HCT116 (cell line): ENCODE measurements around the gene KRTAP5-5. TPM values are rescaled to one million over a fixed set of nuclear protein-coding genes. Genes with fewer than 3 reads are reported as not detected.
"Not testable (repeated sequence)": the region's sequence is repeated elsewhere in the genome, so short reads cannot be mapped to it uniquely, and the experiment has no call there.

Experiments used
- ATAC-seq: fragments of 200-7000 bp; cut with Tn5 transposase; 2 replicates; pipeline ENCODE4 v1.9.1; 2020; ENCODE audit warnings: mild to moderate bottlenecking, moderate library complexity
- BruUV-seq: library from RNA; stranded (reverse); fragments of 400-500 nt; replicated peaks from 2 replicates; lab custom pipeline; 2021; lab: Mats Ljungman, UMichigan
- CTCF ChIA-PET: fragments of 300-600 bp; sonication (Branson Sonifier 250); formaldehyde crosslinking; loops from one replicate; lab custom pipeline; 2021; ENCODE audit warnings: antibody characterized with exemption; lab: Charles Lee
- POLR2A ChIA-PET: fragments of 300-600, 350-600 bp; sonication (Branson Sonifier 250); formaldehyde crosslinking; loops from one replicate; lab custom pipeline; 2021; ENCODE audit warnings: antibody characterized with exemption; lab: Charles Lee
- RAD21 ChIA-PET, 2 experiments: fragments of 300-600 bp; sonication (Branson Sonifier 250); formaldehyde crosslinking; loops; one replicate each; lab custom pipeline; 2023; ENCODE audit warnings: low total read pairs in 2 of 2; ENCODE audit not compliant: uncharacterized antibody in 2 of 2, unreplicated experiment in 2 of 2, low non-redundant PET in 1 of 2; lab: Charles Lee
- DNase-seq: peaks from one replicate; pipeline ENCODE4 v3.0.0-alpha.2; 2010; ENCODE audit warnings: low read depth, low spot score
- H2AFZ ChIP-seq: fragments of 200-600 bp; shearing (Covaris generic), sonication (generic); 2 replicates; pipeline ENCODE4 v1.6.1; 2017; ENCODE audit warnings: low read depth, mixed run types, mixed read lengths, antibody characterized with exemption, low read length; ENCODE audit not compliant: poor library complexity, severe bottlenecking
- H3K27ac ChIP-seq: 2 replicates; pipeline ENCODE4 v1.5.1; 2012; ENCODE audit warnings: low read depth, low read length
- H3K27me3 ChIP-seq: fragments of 200-600 bp; sonication (generic); 2 replicates; pipeline ENCODE4 v1.6.1; 2016; ENCODE audit warnings: mixed run types, low read length, mixed read lengths; ENCODE audit not compliant: insufficient read depth
- H3K36me3 ChIP-seq, 2 experiments: fragments of 200-500 bp in 1 of 2; fragments of 200-600 bp in 1 of 2; sonication (Bioruptor generic) in 1 of 2; sonication (generic) in 1 of 2; 2 replicates each; pipeline versions ENCODE4 v1.5.1 to v1.6.1; 2014 to 2016; ENCODE audit warnings: low read length in 2 of 2, inconsistent platforms in 1 of 2, mixed read lengths in 1 of 2, mixed run types in 1 of 2; ENCODE audit not compliant: insufficient read depth in 2 of 2, control insufficient read depth in 1 of 2
- H3K4me1 ChIP-seq, 2 experiments: fragments of 200-600 bp in 1 of 2; sonication (generic) in 1 of 2; 2 replicates each; pipeline versions ENCODE4 v1.5.1 to v1.6.1; 2012 to 2017; ENCODE audit warnings: low read length in 2 of 2, inconsistent platforms in 1 of 2, mild to moderate bottlenecking in 1 of 2, mixed read lengths in 1 of 2, mixed run types in 1 of 2, moderate library complexity in 1 of 2; ENCODE audit not compliant: insufficient read depth in 2 of 2, control insufficient read depth in 1 of 2
- H3K4me2 ChIP-seq: fragments of 200-600 bp; sonication (generic); 2 replicates; pipeline ENCODE4 v1.6.1; 2017; ENCODE audit warnings: mixed run types, low read length, mixed read lengths
- H3K4me3 ChIP-seq, 2 experiments: fragments of 200-600 bp in 1 of 2; sonication (generic) in 1 of 2; replicated peaks in 1 of 2; 2 replicates each; pipeline ENCODE4 v1.5.1; 2011 to 2016; ENCODE audit warnings: low read length in 2 of 2, control low read depth in 1 of 2, low read depth in 1 of 2, mild to moderate bottlenecking in 1 of 2, mixed read lengths in 1 of 2, mixed run types in 1 of 2
- H3K79me2 ChIP-seq: fragments of 200-600 bp; sonication (generic); 2 replicates; pipeline ENCODE4 v1.6.1; 2017; ENCODE audit warnings: mild to moderate bottlenecking, mixed run types, low read length, moderate library complexity, mixed read lengths; ENCODE audit not compliant: insufficient read depth
- H3K9ac ChIP-seq: fragments of 200-600 bp; sonication (generic); 2 replicates; pipeline ENCODE4 v1.6.1; 2016; ENCODE audit warnings: low read length, mixed read lengths
- H3K9me2 ChIP-seq: fragments of 200-600 bp; sonication (generic), shearing (Covaris generic); 2 replicates; pipeline ENCODE4 v1.6.1; 2017; ENCODE audit warnings: mixed run types, mild to moderate bottlenecking, moderate library complexity; ENCODE audit not compliant: insufficient read depth
- H3K9me3 ChIP-seq, 2 experiments: fragments of 200-500 bp in 1 of 2; fragments of 200-600 bp in 1 of 2; sonication (Bioruptor generic) in 1 of 2; sonication (generic) in 1 of 2; 2 replicates each; pipeline ENCODE4 v1.6.1; 2014 to 2017; ENCODE audit warnings: low read length in 2 of 2, mixed read lengths in 2 of 2, inconsistent platforms in 1 of 2, low read depth in 1 of 2, mild to moderate bottlenecking in 1 of 2, mixed run types in 1 of 2, moderate library complexity in 1 of 2; ENCODE audit not compliant: control insufficient read depth in 1 of 2, insufficient read depth in 1 of 2
- H4K20me1 ChIP-seq: fragments of 200-600 bp; sonication (generic), shearing (Covaris generic); 2 replicates; pipeline ENCODE4 v1.6.1; 2017; ENCODE audit warnings: mixed run types, mild to moderate bottlenecking, moderate library complexity; ENCODE audit not compliant: insufficient read depth
- CEBPB ChIP-seq: IDR thresholded peaks from 2 replicates; pipeline ENCODE4 v1.6.1; 2012; ENCODE audit warnings: low read depth
- FOSL1 ChIP-seq: IDR thresholded peaks from 2 replicates; pipeline ENCODE4 v1.6.1; 2012; ENCODE audit warnings: low read depth
- JUND ChIP-seq: IDR thresholded peaks from 2 replicates; pipeline ENCODE4 v1.6.1; 2012
- POLR2A ChIP-seq: IDR thresholded peaks from 2 replicates; pipeline ENCODE4 v1.7.0; 2011; ENCODE audit warnings: borderline replicate concordance; ENCODE audit not compliant: insufficient read depth, insufficient read length; ENCODE audit errors: extremely low read depth
- SRF ChIP-seq: IDR thresholded peaks from 2 replicates; pipeline ENCODE4 v1.6.1; 2012; ENCODE audit warnings: low read depth
- YY1 ChIP-seq: IDR thresholded peaks from 2 replicates; pipeline ENCODE4 v1.6.1; 2011; ENCODE audit warnings: low read length, low read depth, moderate library complexity, mild to moderate bottlenecking; ENCODE audit not compliant: insufficient replicate concordance; ENCODE audit errors: extremely low read depth
- ZBTB33 ChIP-seq: IDR thresholded peaks from 2 replicates; pipeline ENCODE4 v1.6.1; 2011; ENCODE audit warnings: mild to moderate bottlenecking, low read length, moderate library complexity; ENCODE audit not compliant: insufficient replicate concordance; ENCODE audit errors: extremely low read depth
- ZNF274 ChIP-seq: fragments of 200-500 bp; sonication (Bioruptor generic); IDR thresholded peaks from 2 replicates; pipeline ENCODE4 v1.6.1; 2014; ENCODE audit warnings: mild to moderate bottlenecking, low read depth, low read length, inconsistent platforms
- intact Hi-C: fragments of 100-400 bp; cut with micrococcal nuclease; formaldehyde crosslinking; loops from 2 replicates; pipeline ENCODE4 v1.10.0; 2022
- total RNA-seq: library from RNA; stranded (reverse); gene quantifications from one replicate; pipeline ENCODE4 v1.2.1, GENCODE V29; 2021; ENCODE audit not compliant: unreplicated experiment

KRTAP5-5 gene
- total RNA-seq, 1 experiment from 2014 or later: not detected

DNA sequence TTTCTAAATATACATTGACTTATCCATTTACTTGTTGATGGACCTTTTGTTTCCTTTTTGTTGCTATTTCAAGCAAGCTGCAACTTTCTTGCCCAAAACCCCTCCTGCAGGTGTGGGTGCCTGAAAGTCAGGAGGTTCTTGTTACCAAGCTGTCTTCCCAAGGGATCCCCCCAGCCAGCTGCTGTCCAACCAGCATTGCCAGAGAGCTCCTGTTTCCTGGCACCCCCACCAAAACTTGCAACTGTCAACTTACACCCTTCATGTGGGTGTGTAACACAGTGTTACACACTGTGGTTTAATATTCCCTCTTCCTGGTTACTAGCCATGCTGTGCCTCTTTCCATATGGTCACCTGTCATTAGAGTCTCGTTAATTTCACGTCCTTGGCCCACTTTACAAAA is 42.9 kb upstream of the KRTAP5-5 start:
- Histone ChIP-seq H3K79me2 (no peaks in the 10 kb centered on the region), H3K4me2 (no peak overlapping the region), H3K9me2 (no peaks in the 10 kb centered on the region), H3K4me3 (no peak overlapping the region), H3K27me3 (peaks cover 4% of the 10 kb centered on the region; the same call in 1 of the 2 replicates), H3K9ac (no peak overlapping the region), H4K20me1 (no peaks in the 10 kb centered on the region), H2AFZ (no peak overlapping the region), H3K4me1 (no peaks in the 10 kb centered on the region), H3K27ac (no peak overlapping the region), H3K36me3 (no peaks in the 10 kb centered on the region), H3K9me3 (no peaks in the 10 kb centered on the region)
- intact Hi-C loops: no loop called here
- RAD21 ChIA-PET: no interaction called here
- no TSS peak for BruUV-seq
- no peak for DNase-seq
- TF ChIP-seq ZBTB33: no peak
- TF ChIP-seq SRF: no peak
- no peak for TF ChIP-seq JUND
- no peak for TF ChIP-seq FOSL1
- no peak for TF ChIP-seq YY1
- no peak for TF ChIP-seq POLR2A
- TF ChIP-seq ZNF274: no peak
- no peak for TF ChIP-seq CEBPB
- no peak for ATAC-seq
- CTCF ChIA-PET: interaction anchor here (0.7 kb wide), 1 partner anchor 8 kb away, joined by 3 read pairs; no protein-coding TSS in a partner anchor
- POLR2A ChIA-PET: no interaction called here

- H3K9me2 ChIP-seq, H3K4me1 ChIP-seq, RAD21 ChIA-PET, BruUV-seq, ATAC-seq, H3K27ac ChIP-seq, H3K36me3 ChIP-seq, intact Hi-C loops, H3K9me3 ChIP-seq, H3K9ac ChIP-seq, H4K20me1 ChIP-seq, H2AFZ ChIP-seq, H3K4me2 ChIP-seq, H3K79me2 ChIP-seq, DNase-seq, H3K4me3 ChIP-seq: not testable (repeated sequence)
- peaks cover 17% of the 10 kb centered on the region; the same call in 1 of the 2 replicates for H3K27me3 ChIP-seq
- CTCF ChIA-PET: interaction anchor here (1.6 to 2.0 kb wide), 2 partner anchors 15 to 43 kb away, joined by 4 to 6 read pairs; no protein-coding TSS in a partner anchor
- POLR2A ChIA-PET: interaction anchor here (0.7 to 0.8 kb wide), 2 partner anchors 15 to 41 kb away, joined by 3 to 4 read pairs; no protein-coding TSS in a partner anchor
Observed at GRCh38 chr11:1589191-1589963, 40.2 kb upstream of the KRTAP5-5 start.
